HG02938 (cell line): Measurements from ENCODE around the gene SLC25A6.
"Not testable (repeated sequence)": the region's sequence is repeated elsewhere in the genome, so short reads cannot be mapped to it uniquely, and the experiment has no call there.

Source experiments
- ATAC-seq: cut with Tn5 transposase; IDR thresholded peaks from one replicate; pipeline ENCODE4 v1.9.1; 2021; ENCODE audit warnings: mild to moderate bottlenecking, moderate library complexity; ENCODE audit not compliant: unreplicated experiment

The SLC25A6 gene

GRCh38 chrX:1416327-1416784, 24.4 kb upstream of the SLC25A6 start:
- no peak for ATAC-seq

GRCh38 chrX:1412551-1413161, 20.7 kb upstream of the SLC25A6 start:
- ATAC-seq: no peak

DNA sequence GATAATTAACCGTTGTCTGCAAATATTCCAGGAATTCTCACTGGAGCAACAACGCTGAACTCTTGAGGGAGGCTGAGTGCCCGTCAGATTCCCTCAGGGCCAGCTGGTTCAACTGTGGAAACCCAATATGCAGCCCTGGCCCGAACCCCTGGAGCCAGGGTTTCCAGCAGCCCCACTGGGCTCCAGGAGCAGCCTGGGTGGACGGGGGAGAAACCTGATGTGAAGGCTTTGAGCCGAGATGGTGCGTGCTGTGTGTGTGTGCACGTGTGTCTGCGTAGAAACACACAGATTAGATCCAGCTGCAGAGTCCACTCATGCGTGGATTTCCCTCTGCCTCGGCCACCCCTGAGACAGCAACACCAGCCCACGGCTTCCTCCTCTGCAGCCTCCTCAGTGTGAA, 19.4 kb upstream of the SLC25A6 start:
- ATAC-seq: no peak

DNA sequence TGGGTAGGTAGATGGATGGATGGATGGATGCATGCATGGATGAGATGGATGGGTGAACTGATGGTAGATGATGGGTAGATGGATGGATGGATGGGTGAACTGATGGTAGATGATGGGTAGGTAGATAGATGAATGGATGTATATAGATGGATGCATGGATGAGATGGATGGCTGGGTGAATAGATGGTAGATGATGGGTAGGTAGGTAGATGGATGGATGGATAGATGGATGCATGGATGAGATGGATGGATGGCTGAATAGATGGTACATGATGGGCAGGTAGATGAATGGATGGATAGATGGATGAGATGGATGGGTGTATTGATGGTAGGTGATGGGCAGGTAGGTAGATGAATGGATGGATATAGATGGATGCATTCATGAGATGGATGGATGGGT, 15.1 kb upstream of the SLC25A6 start:
- ATAC-seq: no peak

- ATAC-seq: not testable (repeated sequence)
These were observed 13.9 kb upstream of the SLC25A6 start for GRCh38 chrX:1405769-1406168.

DNA sequence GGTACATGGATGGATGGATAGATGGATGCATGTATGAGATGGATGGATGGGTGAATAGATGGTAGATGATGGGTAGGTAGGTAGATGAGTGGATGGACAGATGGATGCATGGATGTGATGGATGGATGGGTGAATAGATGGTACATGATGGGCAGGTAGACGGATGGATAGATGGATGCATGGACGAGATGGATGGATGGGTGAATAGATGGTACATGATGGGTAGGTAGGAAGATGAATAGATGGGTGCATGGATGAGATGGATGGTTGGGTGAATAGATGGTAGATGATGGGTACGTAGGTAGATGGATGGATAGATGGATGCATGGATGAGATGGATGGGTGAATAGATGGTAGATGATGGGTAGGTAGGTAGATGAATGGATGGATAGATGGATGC, 12.0 kb upstream of the SLC25A6 start:
- not testable (repeated sequence) for ATAC-seq

DNA sequence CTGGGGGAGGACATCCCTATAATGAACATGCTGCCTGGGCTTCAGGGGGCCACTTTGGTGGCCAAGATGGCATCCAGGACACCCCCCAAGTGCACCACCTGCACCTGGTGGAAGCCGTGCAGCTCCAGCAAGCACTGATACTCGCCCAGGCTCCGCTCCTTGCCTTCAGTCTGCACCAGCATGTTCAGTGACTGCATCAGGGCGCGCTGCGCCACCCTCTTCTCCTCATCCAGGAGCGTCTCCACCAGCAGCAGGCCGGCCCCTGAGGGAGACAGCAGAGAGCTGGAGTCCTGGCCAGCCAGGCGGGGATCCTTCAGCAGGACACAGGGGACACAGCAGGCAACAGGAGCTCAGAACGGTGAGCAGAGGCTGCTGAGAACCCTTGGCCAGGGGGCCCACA, 11.3 kb upstream of the SLC25A6 start:
- no peak for ATAC-seq

- no peak for ATAC-seq
These were observed 9.9 kb upstream of the SLC25A6 start for GRCh38 chrX:1401611-1402430.

- no peak for ATAC-seq
These were observed 9.0 kb upstream of the SLC25A6 start for GRCh38 chrX:1400742-1401471.

DNA sequence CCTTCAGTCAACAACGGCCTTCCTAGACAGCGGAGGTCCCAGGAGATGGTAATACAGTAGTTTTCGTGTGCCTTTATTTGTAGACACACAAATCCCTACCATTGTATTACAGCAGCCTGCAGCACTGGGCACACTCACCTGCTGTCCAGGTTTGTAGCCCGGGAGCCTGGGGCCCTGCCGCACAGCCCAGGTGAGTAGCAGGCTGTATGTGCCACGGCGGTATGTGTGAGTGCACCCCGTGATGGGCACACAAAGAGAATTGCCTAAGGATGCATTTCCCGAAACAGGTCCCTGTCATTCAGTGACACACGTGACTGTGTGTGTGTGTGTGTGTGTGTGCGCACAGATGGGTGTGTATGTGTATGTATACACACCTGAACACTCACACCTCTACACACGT, 8.1 kb upstream of the SLC25A6 start:
- ATAC-seq: no peak

DNA sequence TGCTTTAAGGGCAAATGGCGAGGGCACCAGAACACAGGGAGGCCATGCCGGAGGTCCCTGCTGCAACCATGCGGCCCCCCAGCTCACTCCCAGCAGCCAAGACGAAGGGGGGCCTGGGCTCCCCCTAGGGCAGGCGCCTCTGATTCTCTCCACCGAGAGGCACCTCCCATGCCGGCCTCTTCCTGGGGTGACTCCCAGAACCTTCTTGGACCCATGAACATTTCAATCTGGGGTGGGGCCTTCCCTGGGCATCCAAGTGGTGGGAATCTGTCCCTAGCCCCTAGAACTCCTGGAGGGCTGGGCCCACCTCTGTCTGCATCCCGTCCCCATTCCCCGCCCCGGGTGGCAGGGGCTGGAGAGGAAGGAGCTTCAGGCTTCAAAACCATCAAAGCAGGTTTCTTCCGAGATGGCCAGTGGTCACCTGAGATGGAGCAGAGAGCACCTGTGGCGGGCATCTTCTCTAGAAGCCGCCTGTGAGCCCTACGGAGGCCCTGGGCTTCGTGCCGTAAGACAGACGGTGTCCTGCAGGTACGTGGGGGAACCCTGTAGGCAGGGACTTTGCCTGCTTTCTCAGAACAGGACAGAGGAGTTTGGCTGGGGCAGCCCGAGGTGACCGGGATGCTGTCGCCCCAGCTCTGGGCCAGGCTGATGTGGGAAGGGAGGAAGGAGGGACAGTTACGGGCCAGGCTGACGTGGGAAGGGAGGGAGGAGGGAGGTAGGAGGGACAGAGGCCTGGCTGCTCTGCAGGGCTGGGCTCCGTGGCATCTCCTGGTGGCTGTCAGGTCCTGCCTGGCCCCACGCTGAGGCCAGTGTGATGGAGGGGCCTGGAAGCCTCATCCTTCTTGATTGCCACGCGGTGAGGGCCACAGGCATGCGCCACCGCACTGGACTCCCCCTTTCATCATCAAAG, 6.8 kb upstream of the SLC25A6 start:
- no peak for ATAC-seq

- ATAC-seq: no peak
These were observed 5.7 kb upstream of the SLC25A6 start for GRCh38 chrX:1397441-1398270.

GRCh38 chrX:1397001-1397400, 5.1 kb upstream of the SLC25A6 start:
- ATAC-seq: no peak

DNA sequence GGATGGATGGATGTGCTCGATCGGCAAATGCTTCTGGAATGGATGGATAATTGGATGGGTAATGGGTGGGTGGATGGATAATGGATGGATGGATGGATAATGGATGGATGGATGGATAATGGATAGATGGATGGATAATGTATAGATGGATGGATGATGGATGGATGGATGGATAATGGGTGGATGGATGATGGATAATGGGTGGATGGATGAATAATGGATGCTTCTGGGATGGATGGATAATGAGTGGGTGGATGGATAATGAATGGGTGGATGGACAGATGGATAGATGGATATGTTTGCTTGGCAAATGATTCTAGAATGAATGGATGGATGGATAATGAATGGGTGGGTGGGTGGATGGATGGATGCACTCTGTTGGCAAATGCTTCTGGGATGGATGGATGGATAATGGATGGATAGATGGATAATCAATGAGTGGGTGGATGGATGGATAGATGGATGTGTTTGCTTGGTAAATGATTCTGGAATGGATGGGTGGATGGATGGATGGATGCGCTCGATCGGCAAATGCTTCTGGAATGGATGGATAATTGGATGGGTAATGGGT, 3.8 kb upstream of the SLC25A6 start:
- ATAC-seq: no peak

GRCh38 chrX:1394731-1395501, 3.0 kb upstream of the SLC25A6 start:
- ATAC-seq: no peak

GRCh38 chrX:1393871-1394615, 2.1 kb upstream of the SLC25A6 start:
- ATAC-seq: no peak

DNA sequence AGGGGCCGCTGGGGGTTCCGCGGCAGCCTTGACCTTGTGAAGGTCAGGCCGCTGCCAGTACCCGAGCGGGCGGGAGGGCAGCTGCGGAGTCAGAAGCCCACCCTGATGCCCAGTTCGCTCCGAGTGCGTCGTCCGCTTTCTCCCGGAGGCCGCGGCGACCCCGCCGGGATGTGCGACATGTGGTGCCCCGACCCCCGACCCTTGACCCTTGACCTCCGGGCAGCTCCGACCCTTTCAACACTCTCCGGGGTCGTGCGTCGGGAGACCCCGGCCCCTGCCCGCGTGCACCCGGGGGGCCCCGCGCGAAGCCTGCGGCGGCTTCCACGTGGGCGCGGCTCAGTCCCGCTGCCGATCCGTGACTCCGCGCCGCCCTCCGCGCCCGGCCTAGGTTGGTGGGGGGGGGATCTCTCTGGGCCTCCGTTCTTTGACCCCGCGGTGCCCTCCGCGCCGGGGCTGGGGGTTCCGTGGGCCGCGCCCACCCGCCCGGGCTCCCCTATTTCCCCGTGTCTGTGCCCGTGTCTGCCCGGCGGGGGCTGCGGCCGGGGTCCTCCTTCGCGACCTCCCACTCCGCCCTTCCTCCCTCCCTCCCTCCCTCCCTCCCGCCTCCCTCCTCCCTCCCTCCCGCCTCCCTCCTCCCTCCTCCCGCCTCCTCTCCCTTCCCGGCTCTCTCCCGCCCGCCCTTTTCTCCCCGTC, 609 bp upstream of the SLC25A6 start:
- peak; percentile 37 for ATAC-seq

- ATAC-seq: no peak
These were observed 575 bp downstream of the SLC25A6 start for GRCh38 chrX:1391370-1391706.
